Pericardium fibroblast (primary cell): ENCODE results near the gene SEMA3C. TPM values are rescaled to one million over a fixed set of nuclear protein-coding genes. Genes with fewer than 3 reads are reported as not detected.

Experiments
- total RNA-seq: library from RNA; depleted of rRNA; stranded (reverse); fragments of >200 nt; gene quantifications from 2 replicates; pipeline ENCODE4 v1.2.3, GENCODE V29; 2015

SEMA3C gene
- 54.1 and 55.4 TPM in 2 replicates for total RNA-seq

GRCh38 chr7:80918909-80919721 is at the start of gene SEMA3C:
SEMA3C (minus strand) TSS chr7:80919051; CDS start chr7:80916781, 2,270 bp downstream.

